GM12878 (cell line): Measurements from ENCODE around the gene LSM12. TPM values are rescaled to one million over a fixed set of nuclear protein-coding genes. Genes with fewer than 3 reads are reported as not detected.

Source experiments
- ATAC-seq: fragments of 200-7000 bp; cut with Tn5 transposase; 3 replicates; pipeline ENCODE4 v1.9.1; 2020; ENCODE audit warnings: mild to moderate bottlenecking, moderate library complexity
- BruUV-seq: library from RNA; stranded (reverse); fragments of 400-500 nt; replicated peaks from 2 replicates; lab custom pipeline; 2021; lab: Mats Ljungman, UMichigan
- CTCF ChIA-PET: fragments of 300-600 bp; sonication (Branson Sonifier 250); formaldehyde crosslinking; extraction: SDS; loops from one replicate; lab custom pipeline; 2021; ENCODE audit warnings: inconsistent platforms; lab: Yijun Ruan, JAX
- POLR2A ChIA-PET: fragments of 350-600 bp; formaldehyde crosslinking; extraction: SDS; loops from one replicate; lab custom pipeline; 2021; ENCODE audit warnings: inconsistent platforms; lab: Charles Lee
- RAD21 ChIA-PET: fragments of 300-600 bp; sonication (Branson Sonifier 250); formaldehyde crosslinking; loops from one replicate; lab custom pipeline; 2023; ENCODE audit warnings: antibody characterized with exemption; ENCODE audit not compliant: unreplicated experiment; lab: Charles Lee
- SMC1A ChIA-PET: fragments of 300-600 bp; sonication (Branson Sonifier 250); formaldehyde crosslinking; loops from one replicate; lab custom pipeline; 2023; ENCODE audit not compliant: unreplicated experiment, uncharacterized antibody; lab: Charles Lee
- DNase-seq: peaks from one replicate; pipeline ENCODE4 v3.0.0-alpha.2; 2011; ENCODE audit warnings: low read depth, low spot score
- FAIRE-seq: peaks from 3 replicates; lab custom pipeline; 2011; peaks lifted over from hg19 to GRCh38; lab: Jason Lieb, UNC
- H2AFZ ChIP-seq: 2 replicates; pipeline ENCODE4 v1.6.0; 2011; ENCODE audit warnings: low read depth, low read length, control low read depth; ENCODE audit not compliant: control insufficient read depth
- H3K27ac ChIP-seq: 2 replicates; pipeline ENCODE4 v1.5.1; 2011; ENCODE audit warnings: control low read depth; ENCODE audit not compliant: control insufficient read depth, insufficient read depth
- H3K27me3 ChIP-seq, 2 experiments: replicated peaks in 1 of 2; 2 replicates each; pipeline versions ENCODE4 v1.6.0 to v1.6.1; 2011; ENCODE audit warnings: low read length in 1 of 2; ENCODE audit not compliant: control insufficient read depth in 2 of 2, insufficient read depth in 2 of 2
- H3K36me3 ChIP-seq, 2 experiments: 2 replicates each; pipeline ENCODE4 v1.5.1; 2011; ENCODE audit warnings: low read length in 1 of 2; ENCODE audit not compliant: control insufficient read depth in 2 of 2, insufficient read depth in 2 of 2
- H3K4me1 ChIP-seq: 2 replicates; pipeline ENCODE4 v1.6.1; 2011; ENCODE audit warnings: mild to moderate bottlenecking, low read length, moderate library complexity, mixed read lengths; ENCODE audit not compliant: control insufficient read depth, insufficient read depth
- H3K4me2 ChIP-seq: 2 replicates; pipeline ENCODE4 v1.6.0; 2011; ENCODE audit warnings: control low read depth; ENCODE audit not compliant: control insufficient read depth, insufficient read depth
- H3K4me3 ChIP-seq: fragments of 200-600 bp; sonication (generic); 2 replicates; pipeline ENCODE4 v1.5.1; 2016
- H3K79me2 ChIP-seq: 2 replicates; pipeline ENCODE4 v1.6.0; 2011; ENCODE audit warnings: low read length; ENCODE audit not compliant: control insufficient read depth, insufficient read depth
- H3K9ac ChIP-seq: 2 replicates; pipeline ENCODE4 v1.8.0; 2011; ENCODE audit warnings: low read length, control low read depth, mixed read lengths; ENCODE audit not compliant: control insufficient read depth, insufficient read depth
- H3K9me3 ChIP-seq: replicated peaks from 3 replicates; pipeline ENCODE4 v1.5.1; 2011; ENCODE audit warnings: mild to moderate bottlenecking, low read length; ENCODE audit not compliant: control insufficient read depth, insufficient read depth
- H4K20me1 ChIP-seq: 2 replicates; pipeline ENCODE4 v1.6.0; 2011; ENCODE audit not compliant: control insufficient read depth, insufficient read depth
- ASH2L ChIP-seq: fragments of 300-600, 200-600 bp; sonication (generic); IDR thresholded peaks from 2 replicates; pipeline ENCODE4 v1.6.1; 2017; ENCODE audit warnings: low read depth, mild to moderate bottlenecking, borderline replicate concordance
- BACH1 ChIP-seq: fragments of 450-650 bp; IDR thresholded peaks from 2 replicates; pipeline ENCODE4 v1.6.1; 2017; ENCODE audit warnings: mild to moderate bottlenecking, borderline replicate concordance
- BCL11A ChIP-seq: IDR thresholded peaks from 2 replicates; pipeline ENCODE4 v1.6.1; 2011; ENCODE audit warnings: low read depth, low read length
- BMI1 ChIP-seq: fragments of 450-650 bp; IDR thresholded peaks from 2 replicates; pipeline ENCODE4 v1.6.1; 2016; ENCODE audit warnings: mild to moderate bottlenecking, moderate library complexity, borderline replicate concordance
- CEBPZ ChIP-seq: fragments of 150-350 bp; IDR thresholded peaks from 2 replicates; pipeline ENCODE4 v1.6.1; 2016; ENCODE audit warnings: low read depth, low read length
- E2F4 ChIP-seq: IDR thresholded peaks from 2 replicates; pipeline ENCODE4 v1.6.1; 2012; ENCODE audit warnings: low read depth, low read length, improper control_type of control experiment
- FOXK2 ChIP-seq: fragments of 450-650 bp; IDR thresholded peaks from 2 replicates; pipeline ENCODE4 v1.6.1; 2017; ENCODE audit warnings: mild to moderate bottlenecking, moderate library complexity
- GABPA ChIP-seq: IDR thresholded peaks from 2 replicates; pipeline ENCODE4 v1.6.1; 2014; ENCODE audit warnings: antibody characterized with exemption, low read depth, mild to moderate bottlenecking, inconsistent platforms
- KDM1A ChIP-seq: fragments of 200-600 bp; sonication (generic); IDR thresholded peaks from 2 replicates; pipeline ENCODE4 v1.6.1; 2016; ENCODE audit warnings: borderline replicate concordance
- MXI1 ChIP-seq: fragments of 150-350 bp; IDR thresholded peaks from 2 replicates; pipeline ENCODE4 v1.6.1; 2011; ENCODE audit warnings: low read depth, mild to moderate bottlenecking, inconsistent platforms, low read length, improper control_type of control experiment
- RELB ChIP-seq: fragments of 450-650 bp; IDR thresholded peaks from 2 replicates; pipeline ENCODE4 v1.6.1; 2017; ENCODE audit warnings: low read depth, mild to moderate bottlenecking, moderate library complexity
- TARDBP ChIP-seq: IDR thresholded peaks from 2 replicates; pipeline ENCODE4 v1.6.1; 2016; ENCODE audit warnings: borderline replicate concordance
- ZNF207 ChIP-seq: fragments of 450-650 bp; IDR thresholded peaks from 2 replicates; pipeline ENCODE4 v1.6.1; 2014; ENCODE audit warnings: antibody characterized with exemption, mild to moderate bottlenecking, borderline replicate concordance
- WGBS: methylation state at CpG from one replicate; pipeline ENCODE4 v1.1.6; 2016; ENCODE audit warnings: low lambda C conversion rate; ENCODE audit not compliant: insufficient replicate concordance, insufficient coverage; ENCODE audit errors: missing lambda C conversion rate; 5-methylcytosine and 5-hydroxymethylcytosine counted together
- in situ Hi-C: fragments of 300-500 bp; cut with MboI; formaldehyde crosslinking; loops from 9 replicates; pipeline ENCODE4 v1.14.3; 2018; ENCODE audit warnings: mixed read lengths
- intact Hi-C: fragments of 100-400 bp; cut with micrococcal nuclease; formaldehyde crosslinking; loops from one replicate; pipeline ENCODE4 v1.14.2; 2022; ENCODE audit not compliant: unreplicated experiment
- polyA plus RNA-seq, 11 experiments: library from polyadenylated mRNA; depleted of rRNA in 4 of 11; unstranded in 6 of 11; stranded (reverse) in 5 of 11; fragments of >200 nt; fragmentation: Nextera tagmentation in 4 of 11; fragmentation: Illumina TruSeq in 1 of 11; extraction: Ambion mirVana in 4 of 11; extraction: Trizol in 1 of 11; gene quantifications; 1 replicate in 1 of 11; 2 replicates in 10 of 11; pipeline versions ENCODE4 v1.2.1 to v1.2.3, GENCODE V29; 2011 to 2016; ENCODE audit warnings: inconsistent platforms in 2 of 11, missing spikeins in 2 of 11, low read depth in 1 of 11
- total RNA-seq, 4 experiments: library from RNA; depleted of rRNA in 3 of 4; stranded (reverse); fragments of >200 nt in 3 of 4; fragmentation: Illumina TruSeq in 1 of 4; extraction: Trizol in 1 of 4; gene quantifications; 2 replicates each; pipeline versions ENCODE4 v1.2.1 to v1.2.3, GENCODE V29; 2013 to 2021

The LSM12 gene
- total and polyA plus RNA-seq, 10 of the 15 experiments (the other 5 are each of a cell fraction or from before 2014, with no cell fraction given): 51.1 to 206 (median 70.8) TPM

- TF ChIP-seq ZNF207: no peak
- TF ChIP-seq ASH2L: no peak
- TF ChIP-seq E2F4: no peak
These were observed 26.4 kb downstream of the LSM12 start (continued) for GRCh38 chr17:44039829-44040635.

- FAIRE-seq (no peak), ATAC-seq (no peak), DNase-seq (no peak)
- Histone ChIP-seq H4K20me1 (no peaks in the 10 kb centered on the region), H3K4me2 (no peak overlapping the region), H2AFZ (no peak overlapping the region), H3K4me3 (no peak overlapping the region), H3K27me3 (no peaks in the 10 kb centered on the region), H3K9ac (no peak overlapping the region), H3K27ac (no peak overlapping the region), H3K4me1 (no peaks in the 10 kb centered on the region), H3K9me3 (no peaks in the 10 kb centered on the region), H3K79me2 (peaks cover 16% of the 10 kb centered on the region), H3K36me3 (peaks cover 19 to 28% of the 10 kb centered on the region in 2 experiments)
- RAD21 ChIA-PET: interaction anchor here (1.0 to 1.5 kb wide), 2 partner anchors 85 to 95 kb away, joined by 3 read pairs; partner anchors contain the start of gene HDAC5
- SMC1A ChIA-PET: interaction anchor here (1.2 kb wide), 1 partner anchor 95 kb away, joined by 5 read pairs; no protein-coding TSS in a partner anchor
- POLR2A ChIA-PET: no interaction called here
- CTCF ChIA-PET: interaction anchor here (0.9 kb wide), 1 partner anchor 24 kb away, joined by 4 read pairs; no protein-coding TSS in a partner anchor
- no peak for TF ChIP-seq BCL11A
- no peak for TF ChIP-seq CEBPZ
- TF ChIP-seq MXI1: no peak
- no peak for TF ChIP-seq RELB
- TF ChIP-seq KDM1A: no peak
- TF ChIP-seq GABPA: no peak
- TF ChIP-seq BMI1: no peak
- TF ChIP-seq BACH1: no peak
- no peak for TF ChIP-seq FOXK2
- TF ChIP-seq TARDBP: no peak
- intact Hi-C loops (no loop called here), in situ Hi-C loops (no loop called here)
- WGBS: 100% methylated on average over 3 of the region's 3 CpGs
- BruUV-seq: no TSS peak
These were observed 27.9 kb downstream of the LSM12 start for GRCh38 chr17:44038604-44039011.
